NCI-H1694 treated with DMSO at 0.1 percent for 48 hours (cell line): Measurements from ENCODE around the gene DSTYK.

ENCODE experiments used
- DNase-seq: peaks from one replicate; lab custom pipeline; 2025; lab: John Stamatoyannopoulos, UW

DSTYK gene

DNA sequence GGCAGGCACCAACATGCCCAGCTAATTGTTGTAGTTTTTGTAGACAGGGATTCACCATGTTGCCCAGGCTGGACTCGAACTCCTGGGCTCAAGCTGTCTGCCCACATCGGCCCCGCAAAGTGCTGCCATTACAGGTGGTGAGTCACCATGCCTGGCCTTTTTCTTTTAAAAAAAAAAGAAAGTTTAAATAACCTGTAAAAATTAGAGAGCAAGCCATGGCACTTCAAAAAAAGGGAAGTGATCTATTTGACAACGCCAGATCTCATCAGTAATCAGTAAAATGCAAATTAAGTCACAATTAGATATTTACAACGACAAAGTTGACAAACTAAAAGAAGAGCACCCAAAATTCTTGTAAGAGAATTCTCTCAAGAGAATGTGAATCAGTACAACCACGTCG lies 86.8 kb downstream of the DSTYK start:
- DNase-seq = no peak

GRCh38 chr1:205122489-205122882 lies 89.0 kb downstream of the DSTYK start:
- DNase-seq = no peak

DNA sequence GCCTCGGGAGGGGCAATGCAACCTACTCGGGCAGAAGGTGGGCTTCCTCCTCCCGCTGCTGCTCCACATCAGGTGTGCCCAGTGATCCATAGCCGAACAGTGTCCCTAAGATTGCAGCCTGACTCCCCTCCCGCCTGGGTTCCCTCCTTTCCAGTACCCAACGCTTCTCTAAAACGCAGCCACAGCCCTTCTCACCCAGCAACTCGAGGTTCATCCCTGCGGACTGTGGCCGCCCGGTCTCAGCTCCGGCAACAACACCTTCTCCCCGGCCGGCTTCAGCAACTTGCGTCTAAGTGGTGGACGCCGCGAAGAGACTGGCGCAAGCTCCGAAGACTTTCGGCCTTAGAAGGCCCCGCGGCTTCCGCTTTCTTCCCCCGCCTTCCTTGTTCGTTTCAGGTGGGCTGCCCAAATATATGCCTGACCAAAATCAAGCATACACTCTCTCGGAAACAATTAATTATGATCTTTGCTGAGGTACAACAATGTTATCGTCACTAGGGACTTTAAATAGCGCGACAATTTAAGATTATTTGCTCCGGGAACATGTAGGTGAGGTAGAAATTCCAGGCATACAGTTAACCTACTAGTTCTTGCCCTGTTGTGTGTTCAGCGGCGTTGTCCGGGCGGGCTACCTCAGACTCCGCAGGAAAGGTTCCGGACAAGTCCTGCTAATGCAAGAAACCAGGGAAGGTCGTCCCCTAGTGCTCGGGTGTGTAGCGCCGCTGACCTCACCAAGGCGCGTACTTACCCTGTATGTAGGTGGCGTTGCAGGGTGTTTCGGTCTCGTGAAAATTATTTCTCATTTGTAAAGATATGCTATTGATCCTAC lies 89.6 kb downstream of the DSTYK start, which contains the start of gene RBBP5:
RBBP5 (minus strand) TSS at position 319 of the 829 bp plus-strand sequence; CDS start at position 214, 105 bp downstream.
- peak; percentile 98 for DNase-seq

GRCh38 chr1:205118752-205119151 lies 92.8 kb downstream of the DSTYK start:
- DNase-seq = no peak

GRCh38 chr1:205111354-205111753 lies 100.1 kb downstream of the DSTYK start:
- DNase-seq = no peak

GRCh38 chr1:205109711-205110110 lies 101.8 kb downstream of the DSTYK start:
- DNase-seq = no peak

GRCh38 chr1:205109269-205109668 lies 102.2 kb downstream of the DSTYK start:
- DNase-seq = no peak

GRCh38 chr1:205108464-205108863 lies 103.0 kb downstream of the DSTYK start:
- DNase-seq = no peak

DNA sequence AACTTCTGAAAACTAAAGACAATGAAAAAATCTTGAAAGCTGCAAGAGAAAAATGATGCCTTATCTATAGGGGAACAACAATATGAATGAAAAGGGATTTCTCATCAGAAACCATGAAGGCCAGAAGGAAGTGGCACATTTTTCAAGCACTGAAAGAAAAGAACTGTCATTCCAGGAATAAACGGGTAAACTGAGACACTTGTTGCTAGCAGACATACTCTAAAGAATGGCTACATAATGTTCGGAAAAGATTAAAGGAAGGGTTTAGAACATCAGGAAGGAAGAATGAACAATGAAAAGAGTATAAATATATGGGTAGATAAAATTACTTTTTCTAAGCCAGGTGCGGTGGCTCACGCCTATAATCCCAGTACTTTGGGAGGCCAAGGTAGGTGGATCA lies 104.2 kb downstream of the DSTYK start:
- no peak for DNase-seq

DNA sequence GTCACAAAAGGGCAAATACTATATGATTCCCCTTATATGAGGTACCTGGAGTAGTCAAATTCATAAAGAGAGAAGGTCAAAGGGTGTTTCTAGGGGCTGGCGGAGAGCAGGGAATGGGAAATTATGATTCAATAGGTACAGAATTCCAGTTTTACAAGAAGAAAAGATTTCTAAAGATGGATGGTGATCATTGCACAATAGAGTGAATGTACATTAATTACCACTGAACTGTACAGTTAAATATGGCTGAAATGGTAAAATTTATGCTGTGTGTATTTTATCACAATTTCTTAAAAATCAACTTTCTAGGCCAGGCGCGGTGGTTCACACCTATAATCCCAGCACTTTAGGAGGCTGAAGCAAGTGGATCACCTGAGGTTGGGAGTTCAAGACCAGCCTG lies 109.1 kb downstream of the DSTYK start:
- no peak for DNase-seq

- no peak for DNase-seq
Measured at GRCh38 chr1:205098242-205098641, 113.3 kb downstream of the DSTYK start.

DNA sequence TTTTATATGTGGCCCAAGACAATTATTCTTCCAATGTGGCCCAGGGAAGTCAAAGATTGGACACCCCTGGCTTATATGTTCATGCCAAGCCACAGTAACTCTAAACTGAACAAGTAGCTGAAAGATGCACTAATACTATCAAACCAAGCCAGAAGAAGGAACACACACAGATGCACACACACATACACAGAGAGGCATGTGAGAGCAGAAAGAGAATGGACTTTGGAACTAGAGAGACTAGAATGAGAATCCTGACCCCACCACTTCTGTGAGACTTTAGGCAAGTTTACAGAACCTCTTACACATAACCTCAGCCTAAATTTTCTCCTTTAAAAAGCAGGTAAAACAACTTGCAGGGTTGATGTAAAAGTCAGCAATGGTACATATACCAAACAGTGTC lies 116.1 kb downstream of the DSTYK start:
- no peak for DNase-seq
